Neural progenitor cell (in vitro differentiated cells): ENCODE results near the gene MR1.

Source experiments
- EZH2 ChIP-seq: fragments of 200-600 bp; sonication (generic); IDR thresholded peaks from 2 replicates; pipeline ENCODE4 v1.6.1; 2017; ENCODE audit warnings: antibody characterized with exemption, mild to moderate bottlenecking, moderate library complexity
- TF ChIP-seq, protein P1 (sequence below): fragments of 200-600 bp; sonication (generic); IDR thresholded peaks from 2 replicates; pipeline ENCODE4 v1.5.1; 2017; ENCODE audit warnings: antibody characterized with exemption, mild to moderate bottlenecking

DNA sequence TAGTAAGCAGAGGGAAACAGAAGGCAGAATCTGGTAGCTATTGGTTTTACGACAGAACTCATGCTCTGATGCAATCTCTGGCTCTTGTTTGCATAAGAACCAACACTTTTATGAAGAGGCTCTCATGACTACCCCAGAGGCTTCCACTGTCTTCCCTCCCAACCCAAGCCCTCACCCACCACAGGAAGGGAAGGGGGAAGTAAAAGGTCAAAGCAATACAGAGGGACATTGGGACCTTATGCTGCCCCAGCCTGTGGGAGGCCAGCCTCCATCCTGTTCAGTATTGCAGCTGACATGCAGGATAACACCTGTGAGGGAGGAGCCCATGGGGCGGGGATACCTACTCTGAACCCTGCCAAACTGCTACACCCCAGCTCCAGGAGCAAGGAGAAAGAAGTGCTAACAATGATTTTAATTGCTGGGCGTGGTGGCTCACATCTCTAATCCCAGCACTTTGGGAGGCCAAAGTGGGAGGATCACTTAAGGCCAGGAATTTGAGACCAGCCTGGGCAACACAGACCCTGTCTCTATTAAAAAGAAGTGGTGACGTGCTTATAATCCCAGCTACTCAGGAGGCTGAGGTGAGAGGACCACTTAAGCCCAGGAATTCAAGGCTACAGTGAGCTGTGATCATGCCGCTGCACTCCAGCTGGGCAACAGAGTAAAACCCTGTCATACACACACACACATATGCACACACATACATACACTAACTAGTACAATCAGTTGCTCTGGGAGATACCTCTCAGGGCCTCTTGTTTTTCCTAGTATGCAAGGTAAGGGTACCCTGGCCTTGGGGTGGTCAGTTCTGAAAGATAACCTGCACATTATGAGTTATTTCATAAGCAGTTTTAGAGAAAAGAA is 9.5 kb downstream of the MR1 start:
- TF ChIP-seq, protein P1, sequence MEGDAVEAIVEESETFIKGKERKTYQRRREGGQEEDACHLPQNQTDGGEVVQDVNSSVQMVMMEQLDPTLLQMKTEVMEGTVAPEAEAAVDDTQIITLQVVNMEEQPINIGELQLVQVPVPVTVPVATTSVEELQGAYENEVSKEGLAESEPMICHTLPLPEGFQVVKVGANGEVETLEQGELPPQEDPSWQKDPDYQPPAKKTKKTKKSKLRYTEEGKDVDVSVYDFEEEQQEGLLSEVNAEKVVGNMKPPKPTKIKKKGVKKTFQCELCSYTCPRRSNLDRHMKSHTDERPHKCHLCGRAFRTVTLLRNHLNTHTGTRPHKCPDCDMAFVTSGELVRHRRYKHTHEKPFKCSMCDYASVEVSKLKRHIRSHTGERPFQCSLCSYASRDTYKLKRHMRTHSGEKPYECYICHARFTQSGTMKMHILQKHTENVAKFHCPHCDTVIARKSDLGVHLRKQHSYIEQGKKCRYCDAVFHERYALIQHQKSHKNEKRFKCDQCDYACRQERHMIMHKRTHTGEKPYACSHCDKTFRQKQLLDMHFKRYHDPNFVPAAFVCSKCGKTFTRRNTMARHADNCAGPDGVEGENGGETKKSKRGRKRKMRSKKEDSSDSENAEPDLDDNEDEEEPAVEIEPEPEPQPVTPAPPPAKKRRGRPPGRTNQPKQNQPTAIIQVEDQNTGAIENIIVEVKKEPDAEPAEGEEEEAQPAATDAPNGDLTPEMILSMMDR: no peak
- TF ChIP-seq EZH2: no peak
